Neuron (in vitro differentiated cells): Measurements from ENCODE around the gene RXFP4.

ENCODE experiments used
- H2AFZ ChIP-seq: one replicate; pipeline ENCODE4 v1.6.1; 2013; ENCODE audit warnings: low read depth, mild to moderate bottlenecking, inconsistent platforms, low read length, moderate library complexity
- H3K27me3 ChIP-seq: one replicate; pipeline ENCODE4 v1.6.1; 2013; ENCODE audit warnings: low read length; ENCODE audit not compliant: insufficient read depth
- H3K36me3 ChIP-seq: one replicate; pipeline ENCODE4 v1.6.1; 2013; ENCODE audit warnings: low read length; ENCODE audit not compliant: insufficient read depth
- H3K4me1 ChIP-seq: one replicate; pipeline ENCODE4 v1.6.1; 2013; ENCODE audit warnings: low read length; ENCODE audit not compliant: insufficient read depth
- H3K4me3 ChIP-seq: 2 replicates; pipeline ENCODE4 v1.5.1; 2013; ENCODE audit warnings: mild to moderate bottlenecking, low read length, moderate library complexity
- H3K9me3 ChIP-seq: one replicate; pipeline ENCODE4 v1.6.1; 2013; ENCODE audit warnings: low read length

Gene RXFP4

DNA sequence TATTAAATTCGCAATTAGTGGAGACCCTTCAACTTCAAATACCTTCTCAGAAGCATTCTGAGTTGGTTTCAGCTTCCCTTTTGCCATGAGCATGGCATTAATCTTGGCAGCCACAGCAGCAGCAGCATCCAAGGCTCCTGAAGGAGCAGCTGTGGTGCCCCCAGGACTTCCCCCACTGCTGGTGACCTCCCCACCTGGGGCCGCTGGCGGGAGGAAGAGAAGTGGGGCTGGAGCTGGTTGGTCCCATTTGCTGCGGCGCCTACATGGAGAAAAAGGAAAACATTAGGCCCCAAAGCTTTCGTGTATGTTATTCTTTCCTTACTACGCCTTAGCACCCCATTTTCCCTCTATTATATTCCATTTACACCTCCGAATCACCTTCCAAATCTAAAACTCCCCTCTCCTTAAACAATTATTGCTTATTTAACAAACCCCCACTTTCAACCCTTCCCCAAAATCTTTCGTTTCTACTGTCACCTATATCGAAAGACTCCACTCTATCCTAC is 7.8 kb upstream of the RXFP4 start:
- H3K36me3 ChIP-seq, result peaks cover 46% of the 10 kb centered on the region
- peaks cover 36% of the 10 kb centered on the region for H3K4me1 ChIP-seq
- no peaks in the 10 kb centered on the region for H3K27me3 ChIP-seq
- H3K4me3 ChIP-seq, result peak overlapping the region; percentile 63
- H2AFZ ChIP-seq, result no peak overlapping the region
- no peaks in the 10 kb centered on the region for H3K9me3 ChIP-seq

DNA sequence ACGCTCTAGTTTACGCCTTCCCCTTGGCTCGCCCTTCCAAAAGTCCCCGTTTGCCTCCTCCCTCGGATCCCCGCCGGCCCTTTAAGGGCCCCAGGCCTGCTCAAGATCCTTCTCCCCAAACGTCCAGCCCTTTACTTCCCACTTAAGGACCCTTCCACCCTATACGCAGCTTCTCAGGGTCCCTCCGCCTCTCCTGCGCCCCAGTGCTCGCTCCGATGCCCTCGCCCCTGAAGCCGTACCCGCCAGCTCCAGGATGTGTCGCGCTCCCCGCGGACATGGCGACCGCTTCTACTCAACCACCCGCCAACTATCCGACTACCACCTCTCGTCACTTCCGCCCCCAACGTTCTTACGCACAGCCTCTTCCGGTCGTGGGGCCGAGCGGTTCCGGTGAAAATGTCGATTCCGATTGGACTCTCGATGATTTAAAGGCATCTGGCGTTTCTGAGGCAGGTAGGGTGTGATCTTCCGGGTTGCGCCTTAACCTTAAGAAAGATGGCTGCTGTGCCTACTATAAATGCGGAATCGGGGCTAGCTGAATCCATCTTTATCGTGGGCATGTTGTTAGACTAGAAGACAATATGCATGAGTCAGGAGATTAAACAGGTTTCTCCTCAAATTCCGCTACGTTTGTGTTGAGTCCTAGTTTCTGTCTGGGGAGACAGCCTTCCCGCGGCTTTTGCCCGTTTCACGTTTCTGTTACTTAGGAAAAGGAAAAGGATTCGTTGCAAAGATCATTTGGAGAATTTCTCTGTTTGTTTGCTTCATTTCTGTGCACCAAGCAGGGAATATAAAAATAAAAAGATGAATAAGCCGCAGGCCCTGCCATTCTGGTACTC is 7.1 kb upstream of the RXFP4 start, which contains the start of gene KHDC4:
Gene KHDC4 (minus strand): TSS at position 317 of the 839 bp plus-strand sequence. CDS start 40 bp downstream, at position 277.
- H3K36me3 ChIP-seq, result peaks cover 40% of the 10 kb centered on the region
- peak within 1 kb of the TSS; percentile 63 for H3K4me3 ChIP-seq
- H3K9me3 ChIP-seq, result no peaks in the 10 kb centered on the region
- no peaks in the 10 kb centered on the region for H3K27me3 ChIP-seq
- H3K4me1 ChIP-seq, result peaks cover 36% of the 10 kb centered on the region
- peak within 1 kb of the TSS; percentile 70 for H2AFZ ChIP-seq

DNA sequence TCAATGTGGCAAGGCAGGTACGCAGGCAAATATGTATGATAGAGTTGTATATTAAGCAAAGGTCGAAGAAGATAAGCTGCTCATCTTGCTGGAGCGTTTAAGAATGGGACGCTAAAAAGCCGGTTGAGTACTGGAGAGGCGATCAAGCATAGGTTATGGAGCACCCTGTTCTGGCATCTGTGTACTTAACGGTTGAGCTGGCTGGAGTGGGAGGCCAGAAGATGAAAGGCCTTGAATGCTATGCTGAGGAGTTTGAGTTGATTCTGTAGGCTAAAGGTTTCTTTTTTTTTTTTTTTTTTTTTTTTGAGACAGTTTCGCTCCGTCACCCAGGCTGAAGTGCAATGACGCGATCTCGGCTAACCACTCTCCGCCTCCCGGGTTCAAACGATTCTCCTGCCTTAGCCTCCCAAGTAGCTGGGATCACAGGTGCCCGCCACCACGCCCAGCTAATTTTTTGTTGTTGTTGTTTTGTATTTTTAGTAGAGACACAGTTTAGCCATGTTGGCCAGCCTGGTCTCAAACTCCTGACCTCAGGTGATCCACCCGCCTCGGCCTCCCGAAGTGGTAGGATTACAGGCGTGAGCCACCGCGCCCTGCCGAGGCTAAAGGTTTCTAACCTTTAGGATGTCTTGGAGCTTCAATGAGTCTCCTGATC is 6.4 kb upstream of the RXFP4 start:
- Histone ChIP-seq H3K9me3 (no peaks in the 10 kb centered on the region), H2AFZ (peak overlapping the region; percentile 70), H3K27me3 (no peaks in the 10 kb centered on the region), H3K36me3 (peaks cover 33% of the 10 kb centered on the region), H3K4me3 (peak overlapping the region; percentile 63), H3K4me1 (peaks cover 36% of the 10 kb centered on the region)

DNA sequence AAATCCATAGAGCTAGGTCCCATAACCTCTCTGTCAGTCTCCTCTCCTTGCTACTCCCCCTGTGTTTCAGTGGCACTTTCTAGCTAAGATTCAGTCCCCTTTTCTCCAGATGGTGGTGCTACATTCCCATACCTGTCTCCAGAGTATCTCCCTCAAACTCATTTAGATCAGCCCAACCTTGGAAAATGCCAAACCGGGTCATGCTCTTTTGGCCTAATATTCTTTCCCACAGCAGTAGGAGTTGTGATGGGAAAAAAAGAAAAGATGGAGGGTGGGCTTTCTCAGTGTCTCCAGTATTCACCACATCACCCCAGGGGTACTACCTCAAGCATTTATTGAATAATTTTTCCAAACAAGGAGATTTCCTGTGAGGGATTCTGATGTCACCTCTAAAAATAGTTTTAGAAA is 3.2 kb upstream of the RXFP4 start:
- no peak overlapping the region for H2AFZ ChIP-seq
- no peaks in the 10 kb centered on the region for H3K9me3 ChIP-seq
- H3K27me3 ChIP-seq, result no peaks in the 10 kb centered on the region
- H3K36me3 ChIP-seq, result peaks cover 4% of the 10 kb centered on the region
- H3K4me1 ChIP-seq, result peaks cover 8% of the 10 kb centered on the region
- no peak overlapping the region for H3K4me3 ChIP-seq

DNA sequence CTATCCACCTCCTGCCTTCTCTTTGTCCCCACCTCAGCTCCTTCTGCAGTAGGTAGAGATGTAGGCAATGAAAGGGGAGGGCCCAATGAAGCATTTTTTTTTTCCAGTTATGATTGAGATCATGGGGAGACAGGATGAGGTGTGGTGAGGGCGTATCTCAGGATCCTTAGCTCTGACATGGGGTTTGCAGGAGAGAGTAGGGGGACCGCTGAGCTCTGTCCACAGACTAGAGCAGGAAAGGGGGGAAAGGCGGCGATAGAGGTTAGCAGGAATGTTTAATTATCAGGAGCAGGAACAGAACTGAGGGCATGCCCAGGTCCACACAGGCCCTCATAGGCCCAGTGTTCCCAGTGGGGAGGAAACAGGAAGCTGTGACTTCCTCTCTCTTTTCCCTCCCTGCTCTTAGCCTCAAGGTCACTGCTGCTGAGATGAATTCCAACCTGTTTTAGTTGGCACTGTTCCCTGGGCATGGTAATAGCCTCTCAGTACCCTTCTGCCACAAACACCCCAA is 901 bp upstream of the RXFP4 start:
- no peak overlapping the region for H3K4me3 ChIP-seq
- H3K4me1 ChIP-seq, result no peaks in the 10 kb centered on the region
- no peaks in the 10 kb centered on the region for H3K27me3 ChIP-seq
- no peaks in the 10 kb centered on the region for H3K36me3 ChIP-seq
- H3K9me3 ChIP-seq, result no peaks in the 10 kb centered on the region
- H2AFZ ChIP-seq, result no peak overlapping the region

DNA sequence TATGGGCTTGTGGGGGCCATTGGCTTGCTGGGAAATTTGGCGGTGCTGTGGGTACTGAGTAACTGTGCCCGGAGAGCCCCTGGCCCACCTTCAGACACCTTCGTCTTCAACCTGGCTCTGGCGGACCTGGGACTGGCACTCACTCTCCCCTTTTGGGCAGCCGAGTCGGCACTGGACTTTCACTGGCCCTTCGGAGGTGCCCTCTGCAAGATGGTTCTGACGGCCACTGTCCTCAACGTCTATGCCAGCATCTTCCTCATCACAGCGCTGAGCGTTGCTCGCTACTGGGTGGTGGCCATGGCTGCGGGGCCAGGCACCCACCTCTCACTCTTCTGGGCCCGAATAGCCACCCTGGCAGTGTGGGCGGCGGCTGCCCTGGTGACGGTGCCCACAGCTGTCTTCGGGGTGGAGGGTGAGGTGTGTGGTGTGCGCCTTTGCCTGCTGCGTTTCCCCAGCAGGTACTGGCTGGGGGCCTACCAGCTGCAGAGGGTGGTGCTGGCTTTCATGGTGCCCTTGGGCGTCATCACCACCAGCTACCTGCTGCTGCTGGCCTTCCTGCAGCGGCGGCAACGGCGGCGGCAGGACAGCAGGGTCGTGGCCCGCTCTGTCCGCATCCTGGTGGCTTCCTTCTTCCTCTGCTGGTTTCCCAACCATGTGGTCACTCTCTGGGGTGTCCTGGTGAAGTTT is 550 bp downstream of the RXFP4 start:
- no peaks in the 10 kb centered on the region for H3K4me1 ChIP-seq
- H3K27me3 ChIP-seq, result no peaks in the 10 kb centered on the region
- no peaks in the 10 kb centered on the region for H3K9me3 ChIP-seq
- peaks cover 9% of the 10 kb centered on the region for H3K36me3 ChIP-seq
- H3K4me3 ChIP-seq, result no peak overlapping the region
- H2AFZ ChIP-seq, result no peak overlapping the region

DNA sequence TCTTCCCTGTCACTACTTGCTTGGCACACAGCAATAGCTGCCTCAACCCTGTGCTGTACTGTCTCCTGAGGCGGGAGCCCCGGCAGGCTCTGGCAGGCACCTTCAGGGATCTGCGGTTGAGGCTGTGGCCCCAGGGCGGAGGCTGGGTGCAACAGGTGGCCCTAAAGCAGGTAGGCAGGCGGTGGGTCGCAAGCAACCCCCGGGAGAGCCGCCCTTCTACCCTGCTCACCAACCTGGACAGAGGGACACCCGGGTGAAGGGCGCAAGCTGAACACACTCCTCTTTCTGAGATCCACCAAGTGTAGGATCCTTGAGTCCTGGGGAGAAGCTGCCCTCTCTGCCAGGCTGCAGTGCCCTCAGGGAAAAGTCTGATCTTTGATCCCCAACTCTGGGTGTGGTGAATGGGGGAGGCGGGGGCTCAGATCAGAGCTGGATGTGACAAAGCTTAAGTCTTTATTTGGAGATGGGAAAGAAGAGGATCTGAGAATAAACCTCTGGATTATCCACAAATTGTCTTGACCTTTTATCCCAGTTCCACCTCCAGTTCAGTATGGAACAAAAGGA is 1.2 kb downstream of the RXFP4 start:
- Histone ChIP-seq H3K27me3 (no peaks in the 10 kb centered on the region), H3K4me3 (no peak overlapping the region), H3K36me3 (peaks cover 14% of the 10 kb centered on the region), H3K4me1 (no peaks in the 10 kb centered on the region), H3K9me3 (no peaks in the 10 kb centered on the region), H2AFZ (no peak overlapping the region)

DNA sequence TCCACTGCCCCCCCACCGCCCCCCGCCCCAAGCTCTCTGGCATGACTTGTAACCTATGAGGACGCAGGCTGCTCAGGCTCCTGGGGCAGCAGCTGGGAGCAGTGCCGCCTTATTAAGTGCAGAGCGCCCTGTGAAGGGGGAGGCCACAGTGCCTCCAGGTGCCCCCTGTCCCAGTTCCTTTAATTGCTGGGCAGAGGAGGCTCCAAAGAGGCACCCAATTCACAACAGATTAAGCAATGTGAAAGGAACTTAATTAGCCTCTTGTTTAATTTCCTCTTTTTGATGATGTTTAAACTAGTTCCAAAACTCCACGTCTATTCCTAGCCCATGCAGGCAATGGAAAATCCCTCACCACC is 3.0 kb downstream of the RXFP4 start:
- no peaks in the 10 kb centered on the region for H3K4me1 ChIP-seq
- H2AFZ ChIP-seq, result no peak overlapping the region
- H3K36me3 ChIP-seq, result peaks cover 27% of the 10 kb centered on the region
- H3K9me3 ChIP-seq, result no peaks in the 10 kb centered on the region
- no peaks in the 10 kb centered on the region for H3K27me3 ChIP-seq
- no peak overlapping the region for H3K4me3 ChIP-seq

DNA sequence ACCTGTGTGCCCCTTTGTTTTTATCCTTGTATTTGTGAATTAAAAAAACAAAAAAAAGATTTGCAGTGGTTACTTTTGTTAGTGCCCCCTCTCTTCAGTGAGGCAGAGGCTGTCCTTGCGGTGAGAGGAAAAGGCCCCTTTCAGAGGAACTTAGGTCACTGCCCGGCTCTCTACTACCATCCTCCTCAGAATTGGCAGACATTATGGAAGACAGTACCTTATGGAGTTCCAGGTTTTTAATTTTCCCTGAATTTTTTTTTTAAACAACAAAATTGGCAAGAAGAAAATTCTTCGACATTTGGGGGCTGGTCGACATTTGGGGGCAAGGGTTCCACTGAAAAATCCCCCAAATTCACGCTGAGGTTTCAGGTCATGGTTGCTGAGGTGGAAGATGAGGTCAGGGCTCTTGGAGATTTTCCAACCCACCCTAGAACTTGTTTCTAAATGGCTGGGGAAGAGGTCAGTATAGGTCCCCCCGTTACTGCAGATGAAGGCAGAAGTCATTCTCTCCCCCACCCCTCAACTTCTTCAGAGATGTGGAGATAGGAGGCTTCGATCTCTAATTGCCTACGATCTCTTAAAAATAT is 5.3 kb downstream of the RXFP4 start:
- H3K27me3 ChIP-seq, result no peaks in the 10 kb centered on the region
- no peak overlapping the region for H2AFZ ChIP-seq
- no peak overlapping the region for H3K4me3 ChIP-seq
- H3K36me3 ChIP-seq, result peaks cover 48% of the 10 kb centered on the region
- no peaks in the 10 kb centered on the region for H3K9me3 ChIP-seq
- H3K4me1 ChIP-seq, result no peaks in the 10 kb centered on the region

DNA sequence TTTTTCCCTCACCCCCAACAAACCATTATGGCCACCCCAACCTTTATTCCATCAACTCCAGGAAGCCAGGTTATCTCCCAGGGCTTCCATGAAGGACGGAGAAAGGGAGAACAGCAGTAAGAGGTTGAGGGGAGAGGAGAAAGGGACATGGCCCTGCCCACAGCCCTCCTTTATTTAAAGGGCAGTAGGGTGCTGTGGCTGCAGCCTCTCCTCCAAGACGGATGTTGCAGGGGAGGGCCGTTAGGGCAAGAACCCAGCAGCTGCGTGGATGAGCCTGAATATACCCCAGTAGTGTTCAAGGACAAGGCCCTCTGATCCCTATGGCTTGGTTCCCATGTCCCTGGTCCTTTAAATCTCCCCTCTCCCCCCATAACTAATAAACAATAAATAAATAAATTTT is 5.9 kb downstream of the RXFP4 start:
- Histone ChIP-seq H2AFZ (no peak overlapping the region), H3K9me3 (no peaks in the 10 kb centered on the region), H3K4me1 (no peaks in the 10 kb centered on the region), H3K36me3 (peaks cover 54% of the 10 kb centered on the region), H3K27me3 (no peaks in the 10 kb centered on the region), H3K4me3 (no peak overlapping the region)

DNA sequence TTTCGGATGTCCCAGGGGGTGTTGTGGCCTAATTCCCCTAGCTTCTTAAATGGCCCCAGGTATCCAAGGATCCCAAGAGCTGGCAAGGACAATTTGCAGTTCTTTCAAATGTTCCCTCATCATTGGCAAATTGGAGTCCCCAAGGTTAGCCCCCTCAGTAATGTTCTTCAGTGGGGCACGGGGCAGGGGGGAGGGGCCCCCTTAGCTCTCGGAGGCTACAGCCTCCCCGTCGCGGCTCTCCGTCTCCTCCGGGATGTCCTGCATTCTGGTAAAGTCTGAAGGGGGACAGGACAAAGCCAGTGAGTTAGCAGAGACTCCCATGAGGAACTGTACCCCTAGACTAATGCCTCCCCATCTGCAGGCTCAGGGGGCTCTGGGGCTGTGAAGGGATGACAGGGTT is 6.3 kb downstream of the RXFP4 start:
- H3K4me1 ChIP-seq, result no peaks in the 10 kb centered on the region
- H3K27me3 ChIP-seq, result no peaks in the 10 kb centered on the region
- H3K9me3 ChIP-seq, result no peaks in the 10 kb centered on the region
- H3K4me3 ChIP-seq, result no peak overlapping the region
- H3K36me3 ChIP-seq, result peaks cover 58% of the 10 kb centered on the region
- H2AFZ ChIP-seq, result no peak overlapping the region

DNA sequence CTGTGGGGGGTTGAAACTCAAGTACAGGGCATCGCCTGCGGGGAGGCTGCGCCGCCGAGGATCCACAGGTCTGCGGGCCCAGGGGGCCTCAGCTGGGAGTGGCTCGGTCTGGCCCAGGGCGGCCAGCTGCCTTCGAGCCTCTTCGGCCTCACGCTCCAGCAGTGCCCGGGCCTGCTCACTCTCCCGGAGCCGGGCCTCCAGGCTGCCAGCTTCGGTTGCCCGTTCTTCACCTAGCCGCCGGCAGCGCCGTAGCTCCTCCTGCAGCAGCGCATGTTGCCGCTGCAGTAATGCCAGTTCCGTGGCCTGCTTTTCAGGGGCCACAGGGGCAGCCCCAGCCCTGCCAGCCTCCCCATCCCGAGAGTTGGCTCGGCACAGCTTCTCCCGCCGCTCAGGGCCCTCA is 9.4 kb downstream of the RXFP4 start:
- no peaks in the 10 kb centered on the region for H3K9me3 ChIP-seq
- peaks cover 81% of the 10 kb centered on the region for H3K36me3 ChIP-seq
- no peak overlapping the region for H2AFZ ChIP-seq
- no peak overlapping the region for H3K4me3 ChIP-seq
- H3K27me3 ChIP-seq, result no peaks in the 10 kb centered on the region
- no peaks in the 10 kb centered on the region for H3K4me1 ChIP-seq
